HG03025 (cell line): ENCODE measurements around the gene KAT5.
"Not testable (repeated sequence)": the region's sequence is repeated elsewhere in the genome, so short reads cannot be mapped to it uniquely, and the experiment has no call there.

ENCODE experiments used
- ATAC-seq: cut with Tn5 transposase; IDR thresholded peaks from one replicate; pipeline ENCODE4 v1.9.1; 2021; ENCODE audit warnings: mild to moderate bottlenecking, moderate library complexity; ENCODE audit not compliant: unreplicated experiment, low FRiP score

KAT5 gene

DNA sequence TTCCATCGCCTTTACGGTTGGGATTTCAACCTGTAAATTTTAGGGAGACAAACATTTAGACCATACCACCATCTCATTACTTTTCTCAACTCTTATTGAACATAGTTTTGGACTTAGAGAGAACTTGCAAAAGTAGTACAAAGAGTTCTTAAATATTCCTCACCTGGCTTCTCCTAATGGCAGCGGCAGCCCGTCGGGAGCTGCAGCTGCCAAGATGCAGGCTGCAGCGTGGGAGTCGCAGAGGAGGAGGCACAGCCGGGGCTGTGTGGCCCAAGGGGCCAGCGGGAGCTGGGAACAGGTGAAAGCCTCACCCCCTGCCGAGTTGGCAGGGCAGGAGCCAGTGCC, 31.6 kb downstream of the KAT5 start:
- ATAC-seq: no peak

GRCh38 chr11:65744026-65744698, 32.1 kb downstream of the KAT5 start:
- ATAC-seq: no peak

GRCh38 chr11:65744699-65745042, 32.6 kb downstream of the KAT5 start:
- no peak for ATAC-seq

- no peak for ATAC-seq
Measured at GRCh38 chr11:65745049-65745448, 33.0 kb downstream of the KAT5 start.

- ATAC-seq: not testable (repeated sequence)
Measured at GRCh38 chr11:65762169-65762568, 50.1 kb downstream of the KAT5 start.

DNA sequence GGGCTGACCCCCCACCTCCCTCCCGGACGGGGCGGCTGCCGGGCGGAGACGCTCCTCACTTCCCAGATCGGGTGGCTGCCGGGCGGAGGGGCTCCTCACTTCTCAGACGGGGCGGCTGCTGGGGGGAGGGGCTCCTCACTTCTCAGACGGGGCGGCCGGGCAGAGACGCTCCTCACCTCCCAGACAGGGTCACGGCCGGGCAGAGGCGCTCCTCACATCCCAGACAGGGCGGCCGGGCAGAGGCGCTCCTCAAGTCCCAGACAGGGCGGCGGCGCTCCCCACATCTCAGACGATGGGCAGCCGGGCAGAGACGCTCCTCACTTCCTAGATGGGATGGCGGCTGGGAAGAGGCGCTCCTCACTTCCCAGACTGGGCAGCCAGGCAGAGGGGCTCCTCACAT, 50.8 kb downstream of the KAT5 start:
- ATAC-seq: not testable (repeated sequence)

DNA sequence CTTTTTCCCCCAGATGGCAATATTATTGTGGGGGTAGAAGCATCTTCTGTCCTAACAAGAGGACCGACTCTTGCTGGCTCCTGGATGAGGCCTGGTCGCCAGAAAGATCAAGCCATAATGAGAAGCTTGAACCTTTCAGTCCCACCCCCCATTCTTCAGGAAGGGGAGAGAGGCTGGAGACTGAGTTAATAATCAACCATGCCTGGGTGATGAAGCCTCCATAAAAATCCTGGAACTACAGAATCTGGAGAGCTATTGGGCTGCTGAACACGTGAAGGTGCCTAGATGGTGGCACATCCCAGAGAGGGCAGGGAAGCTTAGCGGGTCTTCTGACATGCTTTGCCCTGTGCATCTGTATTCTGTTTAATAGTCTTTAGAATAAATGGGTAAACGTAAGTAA, 52.4 kb downstream of the KAT5 start:
- ATAC-seq: no peak

DNA sequence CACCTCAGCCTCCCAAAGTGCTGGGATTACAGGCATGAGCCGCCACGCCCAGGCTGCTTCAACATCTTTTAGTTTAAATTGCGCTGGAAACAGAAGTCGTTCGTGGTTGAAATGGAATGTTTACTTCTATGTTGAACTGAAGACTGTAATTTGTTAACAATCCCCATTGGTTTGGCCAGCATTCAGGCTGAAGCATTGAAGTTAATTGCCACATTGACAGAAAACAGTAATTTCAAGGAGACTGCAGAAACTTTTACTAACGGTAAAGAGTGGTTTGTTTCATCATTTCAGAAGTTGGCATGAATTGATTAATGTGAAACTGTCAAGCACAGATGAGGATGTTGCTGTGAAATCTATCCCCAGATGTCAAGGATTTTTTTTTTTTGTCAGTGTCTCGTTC, 54.5 kb downstream of the KAT5 start:
- ATAC-seq: no peak

- no peak for ATAC-seq
Measured at GRCh38 chr11:65767406-65767805, 55.4 kb downstream of the KAT5 start.

DNA sequence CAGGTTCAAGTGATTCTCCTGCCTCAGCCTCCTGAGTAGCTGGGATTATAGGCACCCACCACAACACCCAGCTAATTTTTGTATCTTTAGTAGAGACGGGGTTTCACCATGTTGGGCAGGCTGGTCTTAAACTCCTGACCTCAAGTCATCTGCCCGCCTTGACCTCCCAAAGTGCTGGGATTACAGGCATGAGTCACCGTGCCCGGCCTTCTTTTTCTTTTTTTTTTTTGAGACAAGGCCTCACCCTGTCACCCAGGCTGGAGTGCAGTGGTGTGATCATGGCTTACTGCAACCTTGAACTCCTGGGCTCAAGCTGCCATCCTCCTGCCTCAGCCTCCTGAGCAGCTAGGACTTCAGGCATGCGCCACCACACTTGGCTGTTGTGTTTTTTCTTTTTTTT, 55.8 kb downstream of the KAT5 start:
- ATAC-seq: not testable (repeated sequence)
